BE2C (cell line): ENCODE results near the gene UNC45B.

Experiments
- DNase-seq: peaks from one replicate; pipeline ENCODE4 v3.0.0-alpha.2; 2020
- H3K27me3 ChIP-seq: fragments of 250-450 bp; sonication (Bioruptor Pico); 2 replicates; pipeline ENCODE4 v1.5.1; 2020; ENCODE audit warnings: mild to moderate bottlenecking
- H3K36me3 ChIP-seq: fragments of 250-450 bp; sonication (Bioruptor Pico); 2 replicates; pipeline ENCODE4 v1.5.1; 2020; ENCODE audit warnings: mild to moderate bottlenecking
- H3K4me1 ChIP-seq: fragments of 250-450 bp; sonication (Bioruptor Pico); 2 replicates; pipeline ENCODE4 v1.5.1; 2020
- H3K4me3 ChIP-seq: 2 replicates; pipeline ENCODE4 v1.5.1; 2011; ENCODE audit warnings: low read depth, low read length
- H3K9me3 ChIP-seq: fragments of 250-450 bp; sonication (Bioruptor Pico); 2 replicates; pipeline ENCODE4 v1.5.1; 2020
- CTCF ChIP-seq: IDR thresholded peaks from 2 replicates; pipeline ENCODE4 v1.5.1; 2012; ENCODE audit warnings: mild to moderate bottlenecking, low read depth, low read length

Gene UNC45B

GRCh38 chr17:35214631-35215273 lies 67.1 kb downstream of the UNC45B start:
- Histone ChIP-seq H3K4me3 (no peak overlapping the region), H3K4me1 (no peaks in the 10 kb centered on the region), H3K9me3 (no peaks in the 10 kb centered on the region), H3K36me3 (no peaks in the 10 kb centered on the region), H3K27me3 (peaks cover 5% of the 10 kb centered on the region)
- no peak for DNase-seq
- TF ChIP-seq CTCF, result no peak

- Histone ChIP-seq H3K4me3 (no peak overlapping the region), H3K36me3 (no peaks in the 10 kb centered on the region), H3K9me3 (no peaks in the 10 kb centered on the region), H3K4me1 (no peaks in the 10 kb centered on the region), H3K27me3 (peaks cover 10% of the 10 kb centered on the region)
- DNase-seq, result no peak
- no peak for TF ChIP-seq CTCF
Observed at GRCh38 chr17:35217107-35217506, 69.5 kb downstream of the UNC45B start.

- Histone ChIP-seq H3K9me3 (no peaks in the 10 kb centered on the region), H3K36me3 (no peaks in the 10 kb centered on the region), H3K27me3 (peaks cover 10% of the 10 kb centered on the region), H3K4me3 (no peak overlapping the region), H3K4me1 (no peaks in the 10 kb centered on the region)
- DNase-seq, result no peak
- no peak for TF ChIP-seq CTCF
Observed at GRCh38 chr17:35218915-35219314, 71.3 kb downstream of the UNC45B start.

GRCh38 chr17:35222452-35222851 lies 74.8 kb downstream of the UNC45B start:
- Histone ChIP-seq H3K36me3 (no peaks in the 10 kb centered on the region), H3K27me3 (peaks cover 22% of the 10 kb centered on the region), H3K4me3 (no peak overlapping the region), H3K9me3 (no peaks in the 10 kb centered on the region), H3K4me1 (no peaks in the 10 kb centered on the region)
- no peak for DNase-seq
- no peak for TF ChIP-seq CTCF

- H3K27me3 ChIP-seq, result peaks cover 27% of the 10 kb centered on the region
- TF ChIP-seq CTCF, result no peak
- no peak for DNase-seq
- H3K4me1 ChIP-seq, result no peaks in the 10 kb centered on the region
- H3K4me3 ChIP-seq, result no peak overlapping the region
- no peaks in the 10 kb centered on the region for H3K36me3 ChIP-seq
- H3K9me3 ChIP-seq, result no peaks in the 10 kb centered on the region
Observed at GRCh38 chr17:35224436-35224835, 76.8 kb downstream of the UNC45B start.

GRCh38 chr17:35227546-35227945 lies 79.9 kb downstream of the UNC45B start:
- TF ChIP-seq CTCF, result no peak

More at GRCh38 chr17:35227546-35227945, 79.9 kb downstream of the UNC45B start:
- H3K9me3 ChIP-seq, result no peaks in the 10 kb centered on the region
- no peak overlapping the region for H3K4me3 ChIP-seq
- H3K36me3 ChIP-seq, result no peaks in the 10 kb centered on the region
- H3K27me3 ChIP-seq, result peaks cover 29% of the 10 kb centered on the region
- no peak for DNase-seq
- H3K4me1 ChIP-seq, result no peaks in the 10 kb centered on the region
